ENCODE data around the gene CD3G. TPM values are rescaled to one million over a fixed set of nuclear protein-coding genes. Genes with fewer than 3 reads are reported as not detected.

The CD3G gene
- total RNA-seq, 2 donors from 2014 or later, result 0.76 to 1.4 TPM

- DNase-seq, result no peak
- intact Hi-C loops (cut with DNase I), result no loop called here
- no peak for ATAC-seq
Measured at GRCh38 chr11:118321386-118322082, 22.6 kb upstream of the CD3G start.

- no peak for ATAC-seq
- intact Hi-C loops (cut with DNase I), result no loop called here
- no peak for DNase-seq
Measured at GRCh38 chr11:118322721-118323120, 21.4 kb upstream of the CD3G start.

- DNase-seq (no peak), ATAC-seq (no peak)
- intact Hi-C loops (cut with DNase I), result no loop called here
Measured at GRCh38 chr11:118325283-118325682, 18.9 kb upstream of the CD3G start.

GRCh38 chr11:118328745-118329144, 15.4 kb upstream of the CD3G start:
- ATAC-seq (no peak), DNase-seq (no peak)
- intact Hi-C loops (cut with DNase I), result no loop called here

GRCh38 chr11:118334745-118335144, 9.4 kb upstream of the CD3G start:
- ATAC-seq, result no peak
- intact Hi-C loops (cut with DNase I), result no loop called here
- DNase-seq, result no peak

- ATAC-seq (peak; percentile 25 to 54), DNase-seq (no peak)
- intact Hi-C loops (cut with DNase I), result no loop called here
Measured at GRCh38 chr11:118338637-118339061, 5.5 kb upstream of the CD3G start.

GRCh38 chr11:118339281-118339961, 4.7 kb upstream of the CD3G start:
- no peak for ATAC-seq
- DNase-seq, result no peak
- intact Hi-C loops (cut with DNase I), result no loop called here

- intact Hi-C loops (cut with DNase I), result no loop called here
- ATAC-seq, result no peak
- no peak for DNase-seq
Measured at GRCh38 chr11:118340449-118340848, 3.7 kb upstream of the CD3G start.

GRCh38 chr11:118341261-118341660, 2.9 kb upstream of the CD3G start:
- ATAC-seq (no peak), DNase-seq (no peak)
- intact Hi-C loops (cut with DNase I), result no loop called here

- intact Hi-C loops (cut with DNase I), result no loop called here
- no peak for ATAC-seq
- no peak for DNase-seq
Measured at GRCh38 chr11:118341815-118342489, 2.2 kb upstream of the CD3G start.

- intact Hi-C loops (cut with DNase I), result no loop called here
- DNase-seq (no peak), ATAC-seq (peak in 1 of 2 donors; percentile 47)
Measured at GRCh38 chr11:118342503-118343161, 1.5 kb upstream of the CD3G start, which contains the start of gene CD3D. Gene CD3D (minus strand): TSS chr11:118342705. CDS start chr11:118342607, 98 bp downstream.

- DNase-seq (no peak), ATAC-seq (no peak)
- intact Hi-C loops (cut with DNase I), result no loop called here
Measured at GRCh38 chr11:118343248-118343647, 896 bp upstream of the CD3G start.

- intact Hi-C loops (cut with DNase I), result no loop called here
- DNase-seq (no peak), ATAC-seq (no peak)
Measured at GRCh38 chr11:118349475-118349874, 5.3 kb downstream of the CD3G start.

- intact Hi-C loops (cut with DNase I), result loop anchor here (5.0 to 10.0 kb wide), 2 partner anchors 156 to 158 kb away; no protein-coding TSS in a partner anchor
- ATAC-seq, result no peak
- DNase-seq, result no peak
Measured at GRCh38 chr11:118353084-118353710, 9.1 kb downstream of the CD3G start.

- DNase-seq (no peak), ATAC-seq (no peak)
- intact Hi-C loops (cut with DNase I), result loop anchor here in 1 of 2 donors (10.0 kb wide), 1 partner anchor 163 kb away; no protein-coding TSS in a partner anchor
Measured at GRCh38 chr11:118358071-118358470, 13.9 kb downstream of the CD3G start.

GRCh38 chr11:118359295-118359958, 15.3 kb downstream of the CD3G start, which contains the start of gene UBE4A:
Gene UBE4A (plus strand): TSS chr11:118359600. CDS start chr11:118365081, 5,481 bp downstream.
- peak; percentile 96 to 98 for ATAC-seq
- intact Hi-C loops (cut with DNase I), result loop anchor here in 1 of 2 donors (10.0 kb wide), 1 partner anchor 165 kb away; no protein-coding TSS in a partner anchor
- peak; percentile 97 for DNase-seq

- intact Hi-C loops (cut with DNase I), result loop anchor here in 1 of 2 donors (5.0 kb wide), 1 partner anchor 168 kb away; no protein-coding TSS in a partner anchor
- ATAC-seq, result no peak
- no peak for DNase-seq
Measured at GRCh38 chr11:118364956-118365615, 20.9 kb downstream of the CD3G start.

GRCh38 chr11:118366287-118366686, 22.1 kb downstream of the CD3G start:
- intact Hi-C loops (cut with DNase I), result loop anchor here in 1 of 2 donors (5.0 kb wide), 1 partner anchor 169 kb away; no protein-coding TSS in a partner anchor
- DNase-seq, result no peak

More at GRCh38 chr11:118366287-118366686, 22.1 kb downstream of the CD3G start:
- ATAC-seq, result peak in 1 of 2 donors; percentile 57
